Measurements from ENCODE around the gene SIX3. TPM values are rescaled to one million over a fixed set of nuclear protein-coding genes. Genes with fewer than 3 reads are reported as not detected.
A peak's percentile ranks its signal among the peaks of the same experiment; 100 is the strongest.

Gene SIX3
- total RNA-seq, 2 experiments from 2014 or later: not detected

GRCh38 chr2:44936275-44936674 is 5.2 kb upstream of the SIX3 start:
- no peak overlapping the region for H3K4me3 Mint-ChIP-seq
- intact Hi-C loops (cut with micrococcal nuclease): no loop called here
- no peak for DNase-seq

GRCh38 chr2:44936715-44937687 is 4.5 kb upstream of the SIX3 start:
- no peaks in the 10 kb centered on the region for H3K36me3 Mint-ChIP-seq (ENCODE audit: low read depth)
- ChIA-PET POLR2A (no interaction called here), CTCF (interaction anchor here (1.3 to 2.3 kb wide), 3 partner anchors 13 to 457 kb away, joined by 3 to 9 read pairs (median 8); no protein-coding TSS in a partner anchor)
- no peak overlapping the region for H3K27ac Mint-ChIP-seq
- DNase-seq (no peak), ATAC-seq (no peak)
- peaks cover 80% of the 10 kb centered on the region for H3K27me3 Mint-ChIP-seq
- TF ChIP-seq CTCF (IDR thresholded peaks at IDR 0.05): no peak
- no peaks in the 10 kb centered on the region for H3K9me3 Mint-ChIP-seq
- no peak overlapping the region for H3K4me3 Mint-ChIP-seq
- intact Hi-C loops (cut with micrococcal nuclease): no loop called here
- peaks cover 32% of the 10 kb centered on the region for H3K4me1 Mint-ChIP-seq (ENCODE audit: low read depth)

More at GRCh38 chr2:44936275-44936674, 5.2 kb upstream of the SIX3 start:
- Mint-ChIP-seq H3K27ac (no peak overlapping the region), H3K9me3 (no peaks in the 10 kb centered on the region), H3K36me3 (ENCODE audit: low read depth) (no peaks in the 10 kb centered on the region), H3K4me1 (ENCODE audit: low read depth) (peaks cover 28% of the 10 kb centered on the region), H3K27me3 (peaks cover 80% of the 10 kb centered on the region)
- ChIA-PET CTCF (no interaction called here), POLR2A (no interaction called here)
- TF ChIP-seq CTCF (IDR thresholded peaks at IDR 0.05): no peak
- ATAC-seq: no peak

- intact Hi-C loops (cut with micrococcal nuclease): no loop called here
- no peak overlapping the region for H3K27ac Mint-ChIP-seq
- H3K4me3 Mint-ChIP-seq: peak overlapping the region; percentile 24
- peaks cover 78% of the 10 kb centered on the region for H3K27me3 Mint-ChIP-seq
- no peaks in the 10 kb centered on the region for H3K9me3 Mint-ChIP-seq
- no peaks in the 10 kb centered on the region for H3K36me3 Mint-ChIP-seq (ENCODE audit: low read depth)
- DNase-seq (peak; percentile 61), ATAC-seq (peak; percentile 68)
- peaks cover 35% of the 10 kb centered on the region for H3K4me1 Mint-ChIP-seq (ENCODE audit: low read depth)
- ChIA-PET CTCF (interaction anchor here (1.3 to 2.3 kb wide), 3 partner anchors 12 to 458 kb away, joined by 3 to 9 read pairs (median 8); no protein-coding TSS in a partner anchor), POLR2A (no interaction called here)
- TF ChIP-seq CTCF (IDR thresholded peaks at IDR 0.05): no peak
Measured at GRCh38 chr2:44937688-44938240, 3.7 kb upstream of the SIX3 start.

GRCh38 chr2:44938287-44939105 is 3.0 kb upstream of the SIX3 start:
- Mint-ChIP-seq H3K4me1 (ENCODE audit: low read depth) (peaks cover 42% of the 10 kb centered on the region), H3K9me3 (no peaks in the 10 kb centered on the region), H3K27ac (no peak overlapping the region), H3K27me3 (peaks cover 78% of the 10 kb centered on the region), H3K36me3 (ENCODE audit: low read depth) (no peaks in the 10 kb centered on the region), H3K4me3 (peak overlapping the region; percentile 24)
- CTCF ChIA-PET: interaction anchor here (1.0 to 2.3 kb wide), 4 partner anchors 11 to 459 kb away, joined by 3 to 9 read pairs (median 6); no protein-coding TSS in a partner anchor
- ATAC-seq (no peak), DNase-seq (no peak)
- intact Hi-C loops (cut with micrococcal nuclease): no loop called here
- POLR2A ChIA-PET: no interaction called here
- TF ChIP-seq CTCF (IDR thresholded peaks at IDR 0.05): no peak
